D721Med (cell line): ENCODE data around the gene PRKN.

Experiments used
- DNase-seq: peaks from one replicate; pipeline ENCODE4 v3.0.0; 2011; ENCODE audit warnings: low spot score; ENCODE audit not compliant: insufficient read length
- FAIRE-seq: peaks from 2 replicates; lab custom pipeline; 2011; peaks lifted over from hg19 to GRCh38; lab: Jason Lieb, UNC
- CTCF ChIP-seq: IDR thresholded peaks from 2 replicates; pipeline ENCODE4 v1.5.1; 2012; ENCODE audit warnings: mild to moderate bottlenecking, control low read depth; ENCODE audit not compliant: insufficient read depth; ENCODE audit errors: missing control alignments

Gene PRKN

GRCh38 chr6:162627362-162627761 lies 100.2 kb downstream of the PRKN start:
- FAIRE-seq (no peak), DNase-seq (no peak)
- TF ChIP-seq CTCF, result no peak

GRCh38 chr6:162626869-162627268 lies 100.7 kb downstream of the PRKN start:
- TF ChIP-seq CTCF, result no peak
- DNase-seq, result no peak
- FAIRE-seq, result no peak

- no peak for DNase-seq
Observed at GRCh38 chr6:162625846-162626540, 101.6 kb downstream of the PRKN start.

GRCh38 chr6:162622572-162622971 lies 105.0 kb downstream of the PRKN start:
- TF ChIP-seq CTCF, result no peak
- FAIRE-seq (no peak), DNase-seq (no peak)

More at GRCh38 chr6:162625846-162626540, 101.6 kb downstream of the PRKN start:
- FAIRE-seq, result no peak
- TF ChIP-seq CTCF, result no peak

GRCh38 chr6:162621246-162621645 lies 106.3 kb downstream of the PRKN start:
- DNase-seq, result no peak
- FAIRE-seq, result no peak
- TF ChIP-seq CTCF, result no peak

GRCh38 chr6:162620073-162620472 lies 107.5 kb downstream of the PRKN start:
- DNase-seq (no peak), FAIRE-seq (no peak)
- no peak for TF ChIP-seq CTCF

GRCh38 chr6:162618448-162619002 lies 109.0 kb downstream of the PRKN start:
- DNase-seq (no peak), FAIRE-seq (no peak)
- TF ChIP-seq CTCF, result no peak
